Gastrocnemius medialis (tissue), 4 donors: ENCODE measurements around the gene NEK10. TPM values are rescaled to one million over a fixed set of nuclear protein-coding genes. Genes with fewer than 3 reads are reported as not detected.

Source experiments
- ATAC-seq, 2 donors: fragments of 150-250 bp; one replicate each; pipeline ENCODE4 v1.9.1; 2016
- DNase-seq, 2 donors: peaks; one replicate each; pipeline ENCODE4 v3.0.0-alpha.2; 2019
- H3K27ac ChIP-seq, 4 donors: fragments of 200-600 bp; sonication (generic); 1 replicate in 1 of 4; 2 replicates in 3 of 4; pipeline ENCODE4 v1.5.1; 2016 to 2018; ENCODE audit warnings: mild to moderate bottlenecking in 2 of 4, moderate library complexity in 1 of 4
- H3K27me3 ChIP-seq, 3 donors: fragments of 200-600 bp; sonication (generic) in 2 of 3; 1 replicate in 1 of 3; 2 replicates in 2 of 3; pipeline versions ENCODE4 v1.5.1 to v1.6.0; 2016 to 2019; ENCODE audit warnings: mild to moderate bottlenecking in 1 of 3, moderate library complexity in 1 of 3
- H3K36me3 ChIP-seq, 2 donors: fragments of 200-600 bp; sonication (generic) in 1 of 2; one replicate each; pipeline ENCODE4 v1.5.1; 2017 to 2018
- H3K4me1 ChIP-seq, 2 donors: fragments of 200-600 bp; sonication (generic) in 1 of 2; one replicate each; pipeline ENCODE4 v1.5.1; 2016 to 2017; ENCODE audit warnings: mild to moderate bottlenecking in 2 of 2
- H3K4me3 ChIP-seq, 4 donors: fragments of 200-600 bp; sonication (generic) in 3 of 4; 1 replicate in 1 of 4; 2 replicates in 3 of 4; pipeline ENCODE4 v1.5.1; 2016 to 2019; ENCODE audit warnings: mild to moderate bottlenecking in 2 of 4
- H3K9me3 ChIP-seq, 3 donors: fragments of 200-600 bp; sonication (generic) in 2 of 3; 1 replicate in 1 of 3; 2 replicates in 2 of 3; pipeline ENCODE4 v1.5.1; 2016 to 2019
- CTCF ChIP-seq, 5 experiments: fragments of 450-650 bp in 3 of 5; fragments of 200-600 bp in 2 of 5; sonication (generic) in 2 of 5; IDR thresholded peaks in 4 of 5; conservative IDR thresholded peaks in 1 of 5; 1 replicate in 4 of 5; 2 replicates in 1 of 5; pipeline ENCODE4 v1.5.1; 2016 to 2019; ENCODE audit warnings: antibody characterized with exemption in 5 of 5, mild to moderate bottlenecking in 3 of 5, moderate library complexity in 3 of 5
- POLR2A ChIP-seq, 2 donors: fragments of 450-650 bp; IDR thresholded peaks; one replicate each; pipeline ENCODE4 v1.6.1; 2017; ENCODE audit warnings: antibody characterized with exemption in 2 of 2, mild to moderate bottlenecking in 2 of 2, moderate library complexity in 2 of 2
- in situ Hi-C, 4 donors: fragments of 200-750 bp; cut with MboI; loops; one replicate each; pipeline versions ENCODE4 v1.15.0 to v1.8.0; 2017; ENCODE audit warnings: low sequenced_read_pairs in 4 of 4
- intact Hi-C: fragments of 100-400 bp; cut with DNase I; formaldehyde crosslinking; loops from one replicate; pipeline ENCODE4 v1.15.1; 2023; ENCODE audit warnings: low total_unique reads
- total RNA-seq, 4 donors: library from RNA; depleted of rRNA; stranded (reverse); fragments of >200 nt; gene quantifications; one replicate each; pipeline versions ENCODE4 v1.1.0 to v1.2.3, GENCODE V29; 2016

NEK10 gene
- total RNA-seq, 4 donors from 2014 or later: 3.6 to 12.8 (median 7.5) TPM

GRCh38 chr3:27185231-27185989 is 183.8 kb downstream of the NEK10 start:
- in situ Hi-C loops: no loop called here
- intact Hi-C loops: no loop called here
- Histone ChIP-seq H3K27ac (no peak overlapping the region), H3K36me3 (no peaks in the 10 kb centered on the region), H3K4me3 (no peak overlapping the region), H3K27me3 (no peaks in the 10 kb centered on the region), H3K9me3 (no peaks in the 10 kb centered on the region), H3K4me1 (no peaks in the 10 kb centered on the region)
- DNase-seq: no peak
- TF ChIP-seq CTCF (IDR thresholded peaks at IDR 0.05 in 4 of 5, conservative IDR thresholded peaks at IDR 0.05 in 1 of 5) (no peak), POLR2A (IDR thresholded peaks at IDR 0.05) (no peak)
- ATAC-seq: no peak

GRCh38 chr3:27184261-27184660 is 184.9 kb downstream of the NEK10 start:
- TF ChIP-seq CTCF (IDR thresholded peaks at IDR 0.05 in 4 of 5, conservative IDR thresholded peaks at IDR 0.05 in 1 of 5) (no peak), POLR2A (IDR thresholded peaks at IDR 0.05) (no peak)
- Histone ChIP-seq H3K27me3 (no peaks in the 10 kb centered on the region), H3K4me3 (no peak overlapping the region), H3K4me1 (no peaks in the 10 kb centered on the region), H3K36me3 (no peaks in the 10 kb centered on the region), H3K27ac (no peak overlapping the region), H3K9me3 (no peaks in the 10 kb centered on the region)
- in situ Hi-C loops (no loop called here), intact Hi-C loops (no loop called here)
- DNase-seq (no peak), ATAC-seq (no peak)

GRCh38 chr3:27176256-27176655 is 192.9 kb downstream of the NEK10 start:
- in situ Hi-C loops (no loop called here), intact Hi-C loops (no loop called here)
- no peak overlapping the region for H3K4me3 ChIP-seq
- H3K27ac ChIP-seq: no peak overlapping the region
- no peak for TF ChIP-seq POLR2A (IDR thresholded peaks at IDR 0.05)
- no peak for TF ChIP-seq CTCF (IDR thresholded peaks at IDR 0.05 in 4 of 5, conservative IDR thresholded peaks at IDR 0.05 in 1 of 5)
- no peak for ATAC-seq
- no peaks in the 10 kb centered on the region for H3K4me1 ChIP-seq
- H3K27me3 ChIP-seq: no peaks in the 10 kb centered on the region
- H3K9me3 ChIP-seq: no peaks in the 10 kb centered on the region
- H3K36me3 ChIP-seq: no peaks in the 10 kb centered on the region
- DNase-seq: no peak

- Histone ChIP-seq H3K4me3 (no peak overlapping the region), H3K4me1 (no peaks in the 10 kb centered on the region), H3K27ac (no peak overlapping the region), H3K27me3 (no peaks in the 10 kb centered on the region), H3K9me3 (no peaks in the 10 kb centered on the region), H3K36me3 (no peaks in the 10 kb centered on the region)
- intact Hi-C loops: no loop called here
- TF ChIP-seq CTCF (IDR thresholded peaks at IDR 0.05 in 4 of 5, conservative IDR thresholded peaks at IDR 0.05 in 1 of 5) (no peak), POLR2A (IDR thresholded peaks at IDR 0.05) (no peak)
- in situ Hi-C loops: no loop called here
- ATAC-seq: no peak
- no peak for DNase-seq
Observed at GRCh38 chr3:27174530-27174929, 194.7 kb downstream of the NEK10 start.

GRCh38 chr3:27171113-27171512 is 198.1 kb downstream of the NEK10 start:
- in situ Hi-C loops (no loop called here), intact Hi-C loops (no loop called here)
- no peaks in the 10 kb centered on the region for H3K27me3 ChIP-seq
- DNase-seq: no peak
- H3K4me3 ChIP-seq: no peak overlapping the region
- TF ChIP-seq POLR2A (IDR thresholded peaks at IDR 0.05) (no peak), CTCF (IDR thresholded peaks at IDR 0.05 in 4 of 5, conservative IDR thresholded peaks at IDR 0.05 in 1 of 5) (no peak)
- no peak for ATAC-seq
- H3K4me1 ChIP-seq: no peaks in the 10 kb centered on the region
- no peaks in the 10 kb centered on the region for H3K36me3 ChIP-seq
- H3K9me3 ChIP-seq: no peaks in the 10 kb centered on the region
- H3K27ac ChIP-seq: no peak overlapping the region
